Left cardiac atrium (tissue), 4 donors: ENCODE results near the gene SPOPL. TPM values are rescaled to one million over a fixed set of nuclear protein-coding genes. Genes with fewer than 3 reads are reported as not detected.
A peak's percentile ranks its signal among the peaks of the same experiment; 100 is the strongest.

Experiments used
- ATAC-seq, 2 donors: fragments of 200-7000 bp; cut with Tn5 transposase; one replicate each; pipeline ENCODE4 v1.9.1; 2020; ENCODE audit warnings: mild to moderate bottlenecking in 2 of 2, moderate library complexity in 2 of 2
- DNase-seq: peaks from one replicate; pipeline ENCODE4 v3.0.0-alpha.2; 2020
- intact Hi-C, 2 donors: fragments of 100-400 bp; cut with DNase I; formaldehyde crosslinking; loops; one replicate each; pipeline versions ENCODE4 v1.14.1 to v1.15.1; 2022 to 2023
- total RNA-seq, 2 donors: library from RNA; stranded (reverse); fragmentation: NEBNext Ultra II Directional; extraction: Animal tissue kit (Norgen Biotek cat#: 25700); gene quantifications; one replicate each; pipeline ENCODE4 v1.2.1, GENCODE V29; 2021
- donor health status: DM: no; HTN: yes; CAD: no.
- donor health status: DM: no; HTN: yes; CAD: no; lungs with severe emphysema.
- donor health status: DM: yes; HTN: yes; CAD: no.
- donor health status: Dilated cardiomyopathy.

Gene SPOPL
- total RNA-seq, 2 donors from 2014 or later: 14.8 to 17.3 TPM

GRCh38 chr2:138572318-138572717, 70.7 kb downstream of the SPOPL start:
- no peak for ATAC-seq
- intact Hi-C loops: no loop called here
- DNase-seq: no peak

GRCh38 chr2:138577066-138577465, 75.5 kb downstream of the SPOPL start:
- ATAC-seq (no peak), DNase-seq (no peak)
- intact Hi-C loops: no loop called here

GRCh38 chr2:138579556-138579955, 78.0 kb downstream of the SPOPL start:
- no peak for ATAC-seq
- DNase-seq: no peak
- intact Hi-C loops: no loop called here

GRCh38 chr2:138581909-138582308, 80.3 kb downstream of the SPOPL start:
- no peak for DNase-seq
- no peak for ATAC-seq
- intact Hi-C loops: no loop called here

GRCh38 chr2:138589663-138590062, 88.1 kb downstream of the SPOPL start:
- ATAC-seq: no peak
- no peak for DNase-seq
- intact Hi-C loops: no loop called here

- no peak for DNase-seq
- intact Hi-C loops: no loop called here
- no peak for ATAC-seq
Measured at GRCh38 chr2:138596403-138596802, 94.8 kb downstream of the SPOPL start.

GRCh38 chr2:138600732-138601457, 99.3 kb downstream of the SPOPL start:
- intact Hi-C loops: no loop called here
- ATAC-seq (no peak), DNase-seq (no peak)

- intact Hi-C loops: no loop called here
- DNase-seq (no peak), ATAC-seq (no peak)
Measured at GRCh38 chr2:138601458-138602165, 100.0 kb downstream of the SPOPL start.

GRCh38 chr2:138602166-138602460, 100.5 kb downstream of the SPOPL start:
- DNase-seq (no peak), ATAC-seq (no peak)
- intact Hi-C loops: no loop called here

- DNase-seq (no peak), ATAC-seq (no peak)
- intact Hi-C loops: no loop called here
Measured at GRCh38 chr2:138607746-138608145, 106.2 kb downstream of the SPOPL start.

GRCh38 chr2:138609446-138609845, 107.9 kb downstream of the SPOPL start:
- DNase-seq: no peak
- intact Hi-C loops: no loop called here
- no peak for ATAC-seq

- intact Hi-C loops: no loop called here
- DNase-seq (no peak), ATAC-seq (no peak)
Measured at GRCh38 chr2:138610201-138610953, 108.8 kb downstream of the SPOPL start.

GRCh38 chr2:138615257-138615656, 113.7 kb downstream of the SPOPL start:
- no peak for DNase-seq
- no peak for ATAC-seq
- intact Hi-C loops: no loop called here

- intact Hi-C loops: no loop called here
- no peak for ATAC-seq
- DNase-seq: no peak
Measured at GRCh38 chr2:138617026-138617425, 115.5 kb downstream of the SPOPL start.

- DNase-seq (no peak), ATAC-seq (peak in 1 of 2 donors; percentile 19)
- intact Hi-C loops: no loop called here
Measured at GRCh38 chr2:138618971-138619370, 117.4 kb downstream of the SPOPL start.

- ATAC-seq (peak in 1 of 2 donors; percentile 19), DNase-seq (no peak)
- intact Hi-C loops: no loop called here
Measured at GRCh38 chr2:138620431-138620830, 118.9 kb downstream of the SPOPL start.

GRCh38 chr2:138621139-138621538, 119.6 kb downstream of the SPOPL start:
- DNase-seq (no peak), ATAC-seq (no peak)
- intact Hi-C loops: no loop called here

GRCh38 chr2:138622613-138623012, 121.0 kb downstream of the SPOPL start:
- intact Hi-C loops: no loop called here
- DNase-seq (no peak), ATAC-seq (no peak)
